Activated CD4-positive, alpha-beta T cell treated with anti-CD3 and anti-CD28 coated beads, Interleukin-2, amount 50 U/mL, for 48 hours (primary cell): ENCODE results near the gene SETD4.
A peak's percentile ranks its signal among the peaks of the same experiment; 100 is the strongest.

Experiments
- DNase-seq, 2 experiments: peaks; one replicate each; pipeline ENCODE4 v3.0.0-alpha.2; 2020

SETD4 gene

DNA sequence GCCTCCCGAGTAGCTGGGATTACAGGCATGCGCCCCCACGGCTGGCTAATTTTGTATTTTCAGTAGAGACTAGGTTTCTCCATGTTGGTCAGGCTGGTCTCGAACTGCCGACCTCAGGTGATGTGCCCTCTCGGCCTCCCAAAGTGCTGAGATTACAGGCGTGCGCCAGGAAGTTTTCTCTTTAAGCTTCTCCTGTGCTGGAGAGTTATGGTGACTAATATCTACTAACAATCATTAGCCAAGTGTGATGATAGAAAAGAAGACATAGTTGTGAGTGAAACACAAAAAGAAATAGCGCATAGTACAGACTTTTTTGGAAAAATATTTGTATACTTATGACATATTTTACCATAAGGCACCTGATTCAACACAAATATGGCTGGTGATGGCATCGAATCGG, 56.5 kb downstream of the SETD4 start:
- DNase-seq: no peak

DNA sequence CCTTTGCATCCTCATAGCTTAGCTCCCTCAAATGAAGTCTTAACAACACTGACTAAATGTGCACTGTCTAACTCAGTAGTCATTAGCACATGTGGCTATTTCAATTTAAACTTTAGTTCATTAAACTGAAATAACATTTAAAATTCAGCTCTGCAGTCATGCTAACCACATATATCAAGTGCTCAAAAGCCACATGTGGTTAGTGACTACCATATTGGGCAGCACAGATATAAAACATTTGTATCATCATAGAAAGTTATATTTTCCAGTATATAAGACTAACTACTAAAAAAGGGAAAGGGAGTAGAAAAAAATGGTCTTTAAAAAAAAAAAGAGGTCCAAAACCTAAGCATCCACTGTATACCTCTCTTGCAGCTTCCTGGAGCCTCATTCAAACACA, 64.1 kb downstream of the SETD4 start:
- DNase-seq: no peak

- DNase-seq: peak in 1 of 2 experiments; percentile 5
Measured at GRCh38 chr21:35995522-35996088, 64.7 kb downstream of the SETD4 start.

GRCh38 chr21:35994613-35995012, 65.7 kb downstream of the SETD4 start:
- no peak for DNase-seq

- no peak for DNase-seq
Measured at GRCh38 chr21:35993875-35994490, 66.3 kb downstream of the SETD4 start.

DNA sequence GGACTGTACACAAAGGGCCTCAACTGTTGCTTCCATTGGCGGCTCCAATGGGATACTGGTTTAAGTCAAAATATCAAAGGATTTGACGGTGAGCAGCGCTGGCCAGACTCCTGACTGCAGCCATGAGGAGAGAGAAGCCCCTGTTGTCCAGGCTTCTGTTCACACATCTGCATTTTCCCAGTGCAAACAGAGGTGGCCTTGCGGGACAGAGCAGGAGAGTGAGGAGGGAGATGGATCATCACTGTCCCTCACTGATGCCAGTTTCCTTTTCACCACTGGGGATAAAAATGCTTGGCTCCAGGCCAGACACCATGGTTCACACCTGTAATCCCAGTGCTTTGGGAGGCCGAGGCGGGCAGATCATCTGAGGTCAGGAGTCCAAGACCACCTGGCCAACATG, 69.2 kb downstream of the SETD4 start:
- no peak for DNase-seq

DNA sequence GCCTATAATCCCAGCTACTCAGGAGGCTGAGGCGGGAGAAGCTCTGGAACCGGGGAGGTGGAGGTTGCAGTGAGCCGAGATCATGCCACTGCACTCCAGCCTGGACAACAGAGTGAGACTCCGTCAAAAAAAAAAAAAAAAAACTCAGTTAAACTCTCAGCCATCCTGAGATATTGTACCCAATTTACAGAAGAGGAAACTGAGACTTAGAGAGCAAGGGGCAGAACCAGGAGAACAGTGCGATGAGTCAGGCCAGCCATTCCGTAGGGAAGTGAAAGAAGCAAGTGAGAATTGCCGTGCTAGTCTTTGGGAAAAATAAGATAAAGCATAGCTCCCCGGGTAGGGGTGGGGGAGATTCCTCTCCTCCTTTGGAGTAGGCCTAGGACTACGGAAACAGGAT, 69.7 kb downstream of the SETD4 start:
- DNase-seq: no peak

GRCh38 chr21:35989138-35989735, 71.1 kb downstream of the SETD4 start:
- no peak for DNase-seq

DNA sequence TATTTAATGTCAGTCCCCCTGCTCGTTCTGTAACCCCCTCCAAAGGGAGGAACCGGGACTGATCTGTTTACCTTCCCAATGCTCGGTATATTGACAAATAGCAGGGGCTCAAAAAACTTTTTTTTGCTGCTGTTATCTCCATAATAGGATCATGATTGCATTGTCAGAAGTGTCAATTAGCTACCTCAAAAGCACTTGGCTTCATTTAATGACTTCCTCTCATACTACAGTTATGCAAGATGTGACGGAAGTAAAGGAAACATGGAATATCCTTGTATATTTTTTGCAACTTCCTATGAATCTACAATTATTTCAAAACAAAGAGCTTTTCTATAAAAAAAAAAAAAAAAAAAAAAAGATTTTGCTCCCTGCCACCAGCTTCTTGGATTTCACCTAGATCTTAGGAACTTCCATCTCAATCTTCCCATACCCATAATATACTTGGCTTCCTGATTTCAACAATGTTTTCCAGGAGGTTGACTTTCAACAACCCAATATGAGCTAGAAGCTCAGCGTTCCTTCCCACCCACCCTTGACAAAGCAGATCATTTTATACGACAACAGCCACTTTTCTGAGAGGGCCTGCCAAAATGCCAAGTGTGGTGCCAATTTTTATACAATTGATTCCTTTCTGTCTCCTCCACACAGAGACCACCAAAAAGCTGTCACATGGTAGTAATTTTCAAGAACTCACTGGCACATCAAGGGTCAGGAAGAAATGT, 71.7 kb downstream of the SETD4 start:
- no peak for DNase-seq

DNA sequence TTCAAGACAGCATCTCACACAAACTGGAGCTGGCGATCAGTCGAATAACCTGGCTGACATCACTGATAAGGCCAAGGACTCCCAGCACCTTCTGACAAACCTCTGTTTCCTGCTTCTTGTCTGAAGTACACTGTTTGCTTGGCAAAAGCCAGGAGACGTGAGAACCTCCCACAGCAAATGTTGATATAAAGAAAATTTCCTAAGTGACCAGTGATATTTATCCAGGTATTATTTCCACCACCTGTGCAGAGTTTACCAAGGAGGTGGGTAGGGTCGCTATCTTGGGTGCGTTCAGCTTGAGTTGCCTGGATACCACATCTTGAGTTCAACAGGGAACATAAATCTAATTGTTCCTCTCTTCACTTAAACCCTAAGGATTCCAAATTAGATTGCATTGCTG, 72.9 kb downstream of the SETD4 start:
- no peak for DNase-seq

DNA sequence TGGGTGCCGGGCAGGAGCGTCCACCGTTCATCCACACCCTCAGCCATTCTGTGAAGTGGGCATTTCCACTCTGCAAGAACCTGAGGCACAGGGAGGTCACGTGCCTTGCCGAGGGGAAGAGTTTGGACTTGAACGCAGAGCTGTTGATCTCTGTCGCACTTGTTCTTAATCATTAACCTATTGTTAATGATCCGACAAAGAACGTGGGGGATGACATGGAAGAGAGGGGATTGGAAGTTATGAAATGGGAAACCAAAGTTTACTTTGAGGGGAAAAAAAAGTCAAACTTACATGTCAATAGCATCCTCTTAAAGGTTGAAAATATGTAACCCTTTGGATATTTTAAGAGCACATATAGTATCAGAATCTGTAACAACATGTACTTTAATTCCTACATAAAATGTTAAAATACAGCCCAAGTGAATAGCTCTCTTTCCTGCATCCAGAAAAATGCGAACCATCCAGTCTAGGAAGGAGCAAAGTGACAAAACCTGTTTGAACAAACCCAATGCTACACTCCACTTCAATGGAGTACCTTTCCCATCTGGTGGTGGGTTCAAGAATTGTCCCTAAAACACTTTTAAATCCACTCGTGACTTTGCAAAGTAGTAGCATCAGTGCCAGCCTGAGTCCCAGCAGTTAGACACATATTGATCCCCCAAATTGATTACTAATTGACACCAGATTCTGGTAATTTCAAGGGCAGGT, 75.5 kb downstream of the SETD4 start:
- DNase-seq: no peak
